NT2/D1 (cell line): ENCODE data around the gene TNS3.

ENCODE experiments used
- DNase-seq: peaks from one replicate; pipeline ENCODE4 v3.0.0-alpha.2; 2011; ENCODE audit warnings: low read depth, low spot score
- H3K27me3 ChIP-seq: 2 replicates; pipeline ENCODE4 v1.6.0; 2011; ENCODE audit warnings: mild to moderate bottlenecking; ENCODE audit not compliant: insufficient read length, insufficient read depth
- H3K36me3 ChIP-seq: 2 replicates; pipeline ENCODE4 v1.6.1; 2011; ENCODE audit warnings: mild to moderate bottlenecking, low read length, mixed read lengths; ENCODE audit not compliant: insufficient read depth, insufficient read length
- H3K4me1 ChIP-seq: 2 replicates; pipeline ENCODE4 v1.5.1; 2011; ENCODE audit not compliant: insufficient read depth, insufficient read length
- H3K4me3 ChIP-seq: 2 replicates; pipeline ENCODE4 v1.5.1; 2011; ENCODE audit warnings: low read depth; ENCODE audit not compliant: insufficient read length
- H3K9ac ChIP-seq: 2 replicates; pipeline ENCODE4 v1.6.0; 2011; ENCODE audit warnings: low read depth; ENCODE audit not compliant: insufficient read length
- H3K9me3 ChIP-seq: 2 replicates; pipeline ENCODE4 v1.5.1; 2011; ENCODE audit warnings: mild to moderate bottlenecking, low read length; ENCODE audit not compliant: insufficient read depth
- SUZ12 ChIP-seq: IDR thresholded peaks from 2 replicates; pipeline ENCODE4 v1.6.1; 2011; ENCODE audit not compliant: insufficient read length, insufficient read depth; ENCODE audit errors: extremely low read depth
- YY1 ChIP-seq: IDR thresholded peaks from 2 replicates; pipeline ENCODE4 v1.6.1; 2011; ENCODE audit not compliant: insufficient read length, insufficient read depth
- ZNF274 ChIP-seq: IDR thresholded peaks from 2 replicates; pipeline ENCODE4 v1.6.1; 2011; ENCODE audit warnings: mild to moderate bottlenecking, low read depth, low read length

The TNS3 gene

GRCh38 chr7:47601119-47601880 lies 19.4 kb upstream of the TNS3 start:
- Histone ChIP-seq H3K9ac (no peak overlapping the region), H3K4me3 (no peak overlapping the region), H3K36me3 (no peaks in the 10 kb centered on the region), H3K4me1 (no peaks in the 10 kb centered on the region), H3K9me3 (peaks cover 37% of the 10 kb centered on the region), H3K27me3 (no peaks in the 10 kb centered on the region)
- no peak for DNase-seq
- TF ChIP-seq ZNF274 (no peak), YY1 (no peak), SUZ12 (no peak)

GRCh38 chr7:47600199-47601118 lies 18.5 kb upstream of the TNS3 start:
- Histone ChIP-seq H3K27me3 (no peaks in the 10 kb centered on the region), H3K4me3 (no peak overlapping the region), H3K36me3 (no peaks in the 10 kb centered on the region), H3K9ac (no peak overlapping the region), H3K9me3 (peaks cover 45% of the 10 kb centered on the region), H3K4me1 (no peaks in the 10 kb centered on the region)
- no peak for DNase-seq
- TF ChIP-seq ZNF274 (no peak), SUZ12 (no peak), YY1 (no peak)

DNA sequence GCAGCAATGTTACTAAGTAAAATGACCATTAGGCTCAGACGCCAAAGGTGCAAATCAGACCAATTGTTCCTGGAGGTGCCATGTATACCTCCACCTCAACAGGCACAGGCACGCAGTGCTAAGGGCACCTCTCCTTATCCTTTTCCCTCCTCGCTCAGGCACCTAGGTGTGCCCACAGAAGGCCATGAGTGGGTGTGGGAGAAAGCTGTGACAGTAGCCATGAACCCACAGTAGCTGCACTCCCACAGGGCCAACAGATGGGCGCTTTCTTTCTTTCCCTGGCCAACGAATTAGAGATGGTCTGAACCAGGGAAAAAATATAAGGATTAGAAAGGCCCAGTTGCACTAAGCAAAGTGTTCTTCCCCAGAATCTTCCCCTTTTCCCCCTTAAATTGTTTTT lies 15.5 kb upstream of the TNS3 start:
- TF ChIP-seq ZNF274 (no peak), YY1 (no peak), SUZ12 (no peak)
- no peak overlapping the region for H3K9ac ChIP-seq
- H3K36me3 ChIP-seq = no peaks in the 10 kb centered on the region
- H3K4me3 ChIP-seq = no peak overlapping the region
- DNase-seq = no peak
- no peaks in the 10 kb centered on the region for H3K4me1 ChIP-seq
- H3K27me3 ChIP-seq = no peaks in the 10 kb centered on the region
- peaks cover 40% of the 10 kb centered on the region for H3K9me3 ChIP-seq

DNA sequence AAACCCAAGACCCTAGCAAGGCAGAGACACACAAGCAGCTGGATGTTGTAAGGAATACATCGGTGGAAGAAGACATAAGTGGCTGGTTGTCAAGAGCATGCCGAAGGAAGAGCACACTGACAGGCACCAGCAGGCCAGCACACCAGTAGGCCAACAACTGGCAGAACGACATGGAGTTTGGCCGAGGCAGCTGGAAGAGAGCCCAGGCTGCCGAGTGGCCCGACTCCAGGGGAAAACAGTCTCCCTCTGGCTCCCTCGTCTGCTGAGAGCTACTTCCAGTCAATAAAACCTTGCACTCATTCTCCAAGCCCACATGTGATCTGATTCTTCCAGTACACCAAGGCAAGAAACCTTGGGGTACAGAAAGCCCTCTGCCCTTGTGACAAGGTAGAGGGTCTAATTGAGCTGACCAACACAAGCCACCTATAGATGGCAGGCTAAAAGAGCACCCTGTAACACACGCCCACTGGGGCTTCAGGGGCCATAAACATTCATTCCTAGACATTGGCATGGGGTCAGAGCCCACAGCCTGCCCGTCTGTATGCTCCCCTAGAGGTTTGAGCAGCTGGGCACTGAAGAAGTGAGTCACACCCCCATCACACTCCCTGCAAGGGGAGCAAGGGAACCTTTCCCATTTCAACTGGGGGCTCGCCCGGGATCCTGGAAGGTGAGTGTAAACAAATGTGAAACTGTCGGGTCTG lies 14.7 kb upstream of the TNS3 start:
- no peaks in the 10 kb centered on the region for H3K4me1 ChIP-seq
- H3K36me3 ChIP-seq = no peaks in the 10 kb centered on the region
- no peak overlapping the region for H3K9ac ChIP-seq
- DNase-seq = no peak
- peaks cover 40% of the 10 kb centered on the region for H3K9me3 ChIP-seq
- TF ChIP-seq YY1 = no peak
- no peak for TF ChIP-seq SUZ12
- TF ChIP-seq ZNF274 = no peak
- no peak overlapping the region for H3K4me3 ChIP-seq
- no peaks in the 10 kb centered on the region for H3K27me3 ChIP-seq

- DNase-seq = no peak
- no peak overlapping the region for H3K9ac ChIP-seq
- no peaks in the 10 kb centered on the region for H3K27me3 ChIP-seq
Observed at GRCh38 chr7:47594406-47594805, 12.5 kb upstream of the TNS3 start.

GRCh38 chr7:47591655-47592572 lies 10.0 kb upstream of the TNS3 start:
- Histone ChIP-seq H3K36me3 (no peaks in the 10 kb centered on the region), H3K9ac (peak overlapping the region; percentile 39), H3K4me3 (no peak overlapping the region), H3K27me3 (no peaks in the 10 kb centered on the region), H3K4me1 (peaks cover 2% of the 10 kb centered on the region), H3K9me3 (peaks cover 15% of the 10 kb centered on the region)
- peak; percentile 86 for DNase-seq
- TF ChIP-seq SUZ12 (no peak), ZNF274 (no peak), YY1 (no peak)

More at GRCh38 chr7:47594406-47594805, 12.5 kb upstream of the TNS3 start:
- Histone ChIP-seq H3K4me1 (peaks cover 2% of the 10 kb centered on the region), H3K9me3 (peaks cover 33% of the 10 kb centered on the region), H3K4me3 (no peak overlapping the region), H3K36me3 (no peaks in the 10 kb centered on the region)
- TF ChIP-seq YY1 = no peak
- no peak for TF ChIP-seq ZNF274
- TF ChIP-seq SUZ12 = no peak
